Measurements from ENCODE around the gene UPK1A.

The UPK1A gene

GRCh38 chr19:35643255-35644205 is 22.8 kb upstream of the UPK1A start:
- H3K4me3 ChIP-seq (ENCODE audit: control insufficient read depth, low read depth, low read length), result peak overlapping the region; percentile 55
- DNase-seq (ENCODE audit: low read depth), result no peak

GRCh38 chr19:35644206-35644986 is 21.9 kb upstream of the UPK1A start:
- TF ChIP-seq, protein P1, sequence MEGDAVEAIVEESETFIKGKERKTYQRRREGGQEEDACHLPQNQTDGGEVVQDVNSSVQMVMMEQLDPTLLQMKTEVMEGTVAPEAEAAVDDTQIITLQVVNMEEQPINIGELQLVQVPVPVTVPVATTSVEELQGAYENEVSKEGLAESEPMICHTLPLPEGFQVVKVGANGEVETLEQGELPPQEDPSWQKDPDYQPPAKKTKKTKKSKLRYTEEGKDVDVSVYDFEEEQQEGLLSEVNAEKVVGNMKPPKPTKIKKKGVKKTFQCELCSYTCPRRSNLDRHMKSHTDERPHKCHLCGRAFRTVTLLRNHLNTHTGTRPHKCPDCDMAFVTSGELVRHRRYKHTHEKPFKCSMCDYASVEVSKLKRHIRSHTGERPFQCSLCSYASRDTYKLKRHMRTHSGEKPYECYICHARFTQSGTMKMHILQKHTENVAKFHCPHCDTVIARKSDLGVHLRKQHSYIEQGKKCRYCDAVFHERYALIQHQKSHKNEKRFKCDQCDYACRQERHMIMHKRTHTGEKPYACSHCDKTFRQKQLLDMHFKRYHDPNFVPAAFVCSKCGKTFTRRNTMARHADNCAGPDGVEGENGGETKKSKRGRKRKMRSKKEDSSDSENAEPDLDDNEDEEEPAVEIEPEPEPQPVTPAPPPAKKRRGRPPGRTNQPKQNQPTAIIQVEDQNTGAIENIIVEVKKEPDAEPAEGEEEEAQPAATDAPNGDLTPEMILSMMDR (IDR thresholded peaks at IDR 0.05; ENCODE audit: control insufficient read depth, insufficient read depth, low read depth, low read length, missing control alignments), result no peak
- DNase-seq (ENCODE audit: low read depth), result peak; percentile 33
- peak overlapping the region; percentile 55 for H3K4me3 ChIP-seq (ENCODE audit: control insufficient read depth, low read depth, low read length)

More at GRCh38 chr19:35643255-35644205, 22.8 kb upstream of the UPK1A start:
- TF ChIP-seq, protein P1 (IDR thresholded peaks at IDR 0.05; ENCODE audit: control insufficient read depth, insufficient read depth, low read depth, low read length, missing control alignments), result no peak

- TF ChIP-seq, protein P1 (IDR thresholded peaks at IDR 0.05; ENCODE audit: control insufficient read depth, insufficient read depth, low read depth, low read length, missing control alignments), result no peak
- peak overlapping the region; percentile 55 for H3K4me3 ChIP-seq (ENCODE audit: control insufficient read depth, low read depth, low read length)
- DNase-seq (ENCODE audit: low read depth), result no peak
Measured at GRCh38 chr19:35644987-35645679, 21.2 kb upstream of the UPK1A start.

DNA sequence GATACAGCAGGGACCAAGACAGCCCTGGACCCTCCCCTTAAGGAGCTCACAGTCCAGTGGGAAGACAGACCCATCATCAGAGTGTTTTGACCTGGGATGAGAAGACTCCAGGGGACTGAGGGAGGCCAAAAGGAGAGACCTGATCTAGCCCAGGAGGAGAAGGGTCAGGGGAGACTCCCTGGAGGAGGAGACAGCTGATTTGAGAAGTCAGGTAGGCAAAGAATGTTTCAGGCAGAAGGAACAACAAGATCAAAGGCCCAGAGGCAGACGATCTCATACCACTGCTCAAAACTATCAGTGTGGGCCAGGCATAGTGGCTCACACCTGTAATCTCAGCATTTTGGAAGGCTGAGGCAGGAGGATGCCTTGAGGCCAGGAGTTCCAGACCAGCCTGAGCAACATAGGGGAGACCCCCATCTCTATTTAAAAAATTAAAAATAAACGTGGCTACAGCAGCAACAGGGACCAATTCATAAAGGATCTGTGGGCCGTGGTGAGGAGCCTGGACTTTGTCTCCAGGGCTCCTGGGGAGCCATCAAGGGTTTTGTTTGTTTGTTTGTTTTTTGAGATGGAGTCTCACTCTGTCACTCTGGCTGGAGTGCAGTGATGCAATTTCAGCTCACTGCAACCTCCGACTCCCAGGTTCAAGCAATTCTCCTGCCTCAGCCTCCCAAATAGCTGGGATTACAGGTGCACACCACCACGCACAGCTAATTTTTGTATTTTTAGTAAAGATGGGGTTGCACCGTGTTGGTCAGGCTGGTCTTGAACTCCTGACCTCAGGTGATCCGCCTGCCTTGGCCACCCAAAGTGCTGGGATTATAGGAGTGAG is 20.4 kb upstream of the UPK1A start:
- H3K4me3 ChIP-seq (ENCODE audit: control insufficient read depth, low read depth, low read length), result no peak overlapping the region
- DNase-seq (ENCODE audit: low read depth), result no peak
- TF ChIP-seq, protein P1 (IDR thresholded peaks at IDR 0.05; ENCODE audit: control insufficient read depth, insufficient read depth, low read depth, low read length, missing control alignments), result no peak

GRCh38 chr19:35648017-35648961 is 18.0 kb upstream of the UPK1A start, which contains the start of gene COX6B1:
Gene COX6B1 (plus strand): TSS chr19:35648323. CDS start chr19:35651244, 2,921 bp downstream.
- peak; percentile 87 for DNase-seq (ENCODE audit: low read depth)
- peak within 1 kb of the TSS; percentile 58 for H3K4me3 ChIP-seq (ENCODE audit: control insufficient read depth, low read depth, low read length)
- TF ChIP-seq, protein P1 (IDR thresholded peaks at IDR 0.05; ENCODE audit: control insufficient read depth, insufficient read depth, low read depth, low read length, missing control alignments), result no peak

Data from AG09309 (cell line).